HPDE6-E6E7 (cell line): ENCODE data around the gene FGF14.
"Not testable (repeated sequence)": the region's sequence is repeated elsewhere in the genome, so short reads cannot be mapped to it uniquely, and the experiment has no call there.

ENCODE experiments used
- DNase-seq: peaks from one replicate; pipeline ENCODE4 v3.0.0; 2011; ENCODE audit warnings: missing footprints; ENCODE audit errors: extremely low spot score

FGF14 gene

GRCh38 chr13:102195566-102196462 lies 206.0 kb downstream of the FGF14 start:
- DNase-seq = no peak

GRCh38 chr13:102192858-102193257 lies 209.0 kb downstream of the FGF14 start:
- DNase-seq = no peak

DNA sequence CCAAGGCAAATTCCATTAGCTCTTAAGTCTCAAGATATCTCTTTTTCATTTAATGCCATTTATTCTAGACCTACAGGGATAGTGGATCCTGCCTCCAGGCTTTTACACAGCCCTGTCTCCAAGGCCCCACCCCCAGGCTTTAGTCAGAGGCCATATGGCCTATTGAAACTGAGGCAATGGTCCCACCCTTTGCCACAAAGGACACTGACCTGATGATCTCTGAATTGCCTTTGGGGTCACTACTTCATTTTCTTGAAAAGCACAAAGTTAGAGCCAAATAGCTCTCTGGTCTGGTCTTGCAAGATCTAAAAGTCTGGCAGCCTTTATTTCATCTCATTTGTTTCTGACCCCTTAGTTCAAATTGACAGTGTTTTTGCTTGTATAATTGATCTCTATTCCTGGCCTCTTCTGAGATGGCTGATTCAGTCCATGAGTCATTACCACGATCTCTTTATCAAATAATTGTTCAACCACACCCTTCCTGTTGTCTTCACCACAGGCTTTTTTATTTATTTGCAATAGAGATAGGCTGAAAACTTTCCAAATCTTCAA lies 209.8 kb downstream of the FGF14 start:
- DNase-seq = peak; percentile 52

GRCh38 chr13:102190930-102191329 lies 210.9 kb downstream of the FGF14 start:
- no peak for DNase-seq

- no peak for DNase-seq
Measured at GRCh38 chr13:102187313-102187712, 214.5 kb downstream of the FGF14 start.

- DNase-seq = no peak
Measured at GRCh38 chr13:102185375-102185984, 216.4 kb downstream of the FGF14 start.

DNA sequence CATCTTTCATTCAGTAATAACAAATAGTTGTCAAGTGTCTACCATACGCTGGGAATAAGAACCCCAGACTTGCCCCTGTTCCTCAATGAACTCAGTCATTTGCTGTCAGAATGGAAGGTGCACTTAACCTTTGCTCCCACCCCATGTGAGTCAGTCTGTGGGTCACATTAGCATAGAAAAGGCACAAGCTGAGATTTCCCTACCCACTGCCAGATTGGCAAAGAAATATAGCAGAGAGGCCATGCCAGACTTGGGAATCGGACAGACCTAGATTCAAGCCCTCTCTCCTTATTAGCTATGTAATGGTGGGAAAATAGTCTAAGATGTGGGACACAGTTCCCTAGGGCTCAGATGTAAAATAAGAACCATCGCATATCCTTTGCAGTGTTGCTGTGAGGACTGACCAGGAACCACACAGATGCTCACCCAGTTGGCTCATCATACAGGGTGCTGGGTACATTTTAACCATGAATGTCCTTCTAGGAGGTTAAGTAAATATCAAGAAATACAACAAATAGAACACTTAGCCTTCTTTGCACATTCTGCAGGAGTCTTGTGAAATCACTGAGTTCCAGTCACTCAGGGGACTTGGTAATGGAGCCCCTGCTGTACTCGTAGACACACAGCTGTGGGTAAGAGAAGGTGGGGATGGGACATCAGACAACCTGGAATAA lies 218.2 kb downstream of the FGF14 start:
- DNase-seq = no peak

GRCh38 chr13:102182170-102182569 lies 219.7 kb downstream of the FGF14 start:
- no peak for DNase-seq

DNA sequence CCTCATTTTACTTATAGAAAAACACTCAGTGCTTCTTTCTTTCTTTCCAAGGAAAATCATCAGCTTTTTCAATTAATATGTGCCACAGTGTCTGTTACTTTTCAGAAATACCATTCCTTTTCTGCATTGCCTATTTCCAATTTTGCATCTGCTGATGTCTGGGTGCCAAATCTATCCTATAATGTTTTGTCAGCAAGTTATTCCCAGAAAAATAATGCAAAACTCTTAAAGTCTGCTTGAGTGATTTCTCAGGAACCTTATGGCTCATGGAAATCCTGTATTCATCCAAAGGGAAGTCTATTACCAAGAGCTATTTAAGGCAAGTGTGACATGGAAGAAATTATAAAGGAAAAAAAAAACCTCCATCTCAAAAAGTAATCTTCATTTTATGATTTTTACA lies 224.4 kb downstream of the FGF14 start:
- no peak for DNase-seq

- no peak for DNase-seq
Measured at GRCh38 chr13:102176846-102177245, 225.0 kb downstream of the FGF14 start.

DNA sequence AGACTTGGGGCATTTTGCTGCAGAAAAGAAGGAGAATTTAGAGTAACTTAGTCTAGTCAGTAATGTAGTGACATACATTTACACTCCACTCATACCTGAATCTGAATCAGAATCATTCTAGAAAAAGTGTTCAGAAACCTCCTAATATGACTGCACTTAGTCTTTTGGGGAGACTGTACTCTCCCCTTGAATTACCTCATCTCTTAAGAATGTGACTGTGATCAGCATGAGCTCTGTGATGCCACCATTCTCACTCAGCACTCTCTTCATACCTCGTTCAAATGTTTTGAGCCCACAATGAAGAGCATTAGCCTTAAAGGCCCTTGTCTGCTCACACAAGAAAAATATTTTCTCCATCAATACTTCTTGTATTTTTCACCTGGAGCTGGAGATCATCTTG lies 229.4 kb downstream of the FGF14 start:
- no peak for DNase-seq

GRCh38 chr13:102170305-102170704 lies 231.5 kb downstream of the FGF14 start:
- DNase-seq = no peak

- DNase-seq = no peak
Measured at GRCh38 chr13:102169471-102170015, 232.3 kb downstream of the FGF14 start.

- no peak for DNase-seq
Measured at GRCh38 chr13:102152790-102153189, 249.1 kb downstream of the FGF14 start.

GRCh38 chr13:102147353-102147752 lies 254.5 kb downstream of the FGF14 start:
- DNase-seq = no peak

DNA sequence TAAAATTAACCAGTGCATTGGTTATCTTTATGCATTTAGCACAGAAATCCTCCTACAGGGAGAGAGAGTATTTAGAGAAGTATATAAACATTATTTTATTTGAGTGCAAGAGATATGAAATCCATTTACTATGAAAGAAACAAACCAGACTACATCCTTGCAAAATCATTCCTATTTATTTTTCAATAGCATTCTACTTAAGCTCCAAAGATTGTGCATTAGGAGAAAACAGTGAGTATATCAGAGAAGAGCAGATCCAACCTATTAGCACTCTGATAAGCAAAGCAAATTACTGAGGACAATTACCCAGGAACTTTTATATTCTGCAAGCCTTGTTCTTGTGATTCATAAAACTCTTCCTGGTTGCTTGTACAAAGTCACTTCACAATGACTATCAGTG lies 256.1 kb downstream of the FGF14 start:
- no peak for DNase-seq

- DNase-seq = no peak
Measured at GRCh38 chr13:102142473-102142826, 259.4 kb downstream of the FGF14 start.

DNA sequence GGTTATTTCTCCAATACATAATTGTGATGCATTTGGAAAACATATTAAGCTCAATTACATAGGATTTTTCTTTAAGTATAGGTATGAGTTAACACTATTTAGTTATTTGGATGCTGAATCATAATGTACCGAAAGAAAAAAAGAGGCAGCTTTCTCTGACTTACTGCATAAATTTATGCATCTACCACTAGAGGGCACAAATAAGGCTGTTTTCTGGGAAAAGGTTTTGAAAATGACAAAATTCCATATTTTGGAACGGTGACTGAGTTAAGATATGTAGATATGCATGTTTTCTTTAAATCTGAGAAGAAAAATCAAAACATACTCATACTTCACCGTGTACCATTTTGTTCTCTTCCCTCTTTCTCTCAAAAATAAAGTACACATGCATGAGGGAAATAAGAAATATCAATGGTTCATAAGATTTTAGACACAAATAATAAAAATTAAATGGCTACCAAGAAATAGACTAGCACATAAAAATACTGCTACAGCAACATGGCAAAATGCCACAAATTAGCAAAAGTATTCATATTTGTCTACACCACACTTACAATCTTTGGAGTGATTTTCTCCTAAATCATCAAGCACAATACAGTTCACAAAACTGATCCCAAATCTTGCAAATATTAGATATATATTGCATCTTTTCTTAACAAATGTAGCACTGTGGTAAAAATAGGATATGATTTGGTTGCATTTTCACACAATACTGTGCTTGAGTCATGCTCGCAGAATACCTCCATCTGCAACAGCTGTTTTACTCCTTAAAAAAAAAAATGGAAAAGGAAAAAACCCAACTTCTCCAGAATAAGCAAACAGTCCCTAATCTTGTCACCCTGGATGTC lies 260.0 kb downstream of the FGF14 start:
- DNase-seq = peak; percentile 13

DNA sequence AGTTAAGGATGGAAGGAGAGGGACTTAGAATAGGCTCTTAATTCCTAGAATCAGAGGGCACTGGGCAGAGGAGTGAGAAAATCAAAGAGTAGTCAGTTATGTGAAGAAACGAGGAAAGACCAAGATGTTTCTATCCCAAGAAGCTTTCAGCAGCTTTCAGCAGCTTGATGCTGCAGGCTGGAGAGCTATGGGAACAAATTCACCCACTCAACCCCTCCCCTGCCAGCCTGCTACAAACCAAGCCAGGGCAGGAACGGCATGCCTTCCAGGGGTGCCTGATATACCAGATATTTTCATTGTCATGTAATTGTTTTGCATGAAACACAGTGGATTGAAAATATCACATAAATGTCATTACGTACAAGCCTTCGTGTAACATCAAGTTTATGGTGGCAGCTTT lies 262.2 kb downstream of the FGF14 start:
- DNase-seq = no peak

DNA sequence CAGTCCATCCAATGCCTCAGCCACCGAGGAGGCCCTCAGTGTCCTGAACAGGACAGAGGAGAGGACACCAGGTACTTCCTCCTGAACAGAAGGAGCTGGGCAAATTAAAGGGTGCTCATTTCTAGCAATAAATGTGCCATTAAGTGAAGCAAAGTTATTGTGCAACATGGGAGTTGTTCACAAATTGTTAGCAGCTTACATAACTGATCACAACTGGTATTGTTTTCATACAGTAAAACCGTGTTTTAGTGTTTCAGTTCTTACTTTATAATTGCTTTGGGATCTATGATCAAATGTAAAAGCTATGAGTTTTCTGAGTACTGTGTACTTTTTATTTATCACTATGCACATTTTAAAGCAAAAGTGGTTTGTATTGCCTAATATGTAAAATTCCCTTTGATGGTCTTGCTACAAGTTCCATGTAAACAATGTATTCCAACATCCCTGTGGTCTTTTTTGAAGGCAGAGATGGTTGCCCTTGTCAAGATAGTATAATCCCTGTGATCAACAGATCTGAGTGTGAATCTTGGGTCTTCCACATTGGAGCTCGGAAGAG lies 263.1 kb downstream of the FGF14 start:
- no peak for DNase-seq

GRCh38 chr13:102137904-102138303 lies 263.9 kb downstream of the FGF14 start:
- not testable (repeated sequence) for DNase-seq
